Loucy (cell line): ENCODE results near the gene RIPPLY2.

Source experiments
- H2AFZ ChIP-seq: fragments of 200-600 bp; sonication (generic); 2 replicates; pipeline ENCODE4 v1.6.0; 2016; ENCODE audit warnings: antibody characterized with exemption, mild to moderate bottlenecking, low read length, moderate library complexity
- H3F3A ChIP-seq: fragments of 200-600 bp; 2 replicates; pipeline ENCODE4 v1.6.0; 2016; ENCODE audit warnings: antibody characterized with exemption, low read depth, mild to moderate bottlenecking
- H3K27me3 ChIP-seq: fragments of 200-600 bp; sonication (generic); 2 replicates; pipeline ENCODE4 v1.6.1; 2014; ENCODE audit warnings: low read length, mild to moderate bottlenecking; ENCODE audit not compliant: insufficient read depth, poor library complexity, severe bottlenecking
- H3K36me3 ChIP-seq: fragments of 200-600 bp; sonication (generic); 2 replicates; pipeline ENCODE4 v1.6.1; 2016; ENCODE audit warnings: low read length; ENCODE audit not compliant: insufficient read depth
- H3K4me1 ChIP-seq: fragments of 200-600 bp; sonication (generic); 2 replicates; pipeline ENCODE4 v1.5.1; 2014; ENCODE audit warnings: low read length, mild to moderate bottlenecking; ENCODE audit not compliant: insufficient read depth, poor library complexity, severe bottlenecking
- H3K4me2 ChIP-seq: fragments of 200-600 bp; sonication (generic); 2 replicates; pipeline ENCODE4 v1.6.0; 2014; ENCODE audit warnings: antibody characterized with exemption, low read length, low read depth, mild to moderate bottlenecking; ENCODE audit not compliant: poor library complexity, severe bottlenecking
- H3K4me3 ChIP-seq: fragments of 200-600 bp; sonication (generic); 2 replicates; pipeline ENCODE4 v1.5.1; 2014; ENCODE audit warnings: low read length, mild to moderate bottlenecking, mixed read lengths; ENCODE audit not compliant: poor library complexity, severe bottlenecking
- H3K79me2 ChIP-seq: fragments of 200-600 bp; sonication (generic); 2 replicates; pipeline ENCODE4 v1.6.1; 2014; ENCODE audit warnings: low read length; ENCODE audit not compliant: insufficient read depth
- H3K9ac ChIP-seq: fragments of 200-600 bp; sonication (generic); 2 replicates; pipeline ENCODE4 v1.6.0; 2014; ENCODE audit warnings: mild to moderate bottlenecking, low read depth, low read length, moderate library complexity; ENCODE audit not compliant: poor library complexity, severe bottlenecking
- H3K9me2 ChIP-seq: fragments of 200-600 bp; sonication (generic); replicated peaks from 2 replicates; pipeline ENCODE4 v1.6.1; 2016; ENCODE audit warnings: low read depth, low read length, mixed read lengths
- H3K9me3 ChIP-seq: fragments of 200-600 bp; sonication (generic); 2 replicates; pipeline ENCODE4 v1.6.1; 2014; ENCODE audit warnings: mild to moderate bottlenecking, antibody characterized with exemption, low read length, low read depth; ENCODE audit not compliant: insufficient read depth
- H4K20me1 ChIP-seq: fragments of 200-600 bp; sonication (generic); 2 replicates; pipeline ENCODE4 v1.6.0; 2014; ENCODE audit warnings: antibody characterized with exemption, low read length, mild to moderate bottlenecking; ENCODE audit not compliant: insufficient read depth, poor library complexity, severe bottlenecking
- CTCF ChIP-seq: fragments of 200-600 bp; sonication (generic); conservative IDR thresholded peaks from 2 replicates; pipeline ENCODE4 v1.5.1; 2014; ENCODE audit warnings: mild to moderate bottlenecking, antibody characterized with exemption, low read length
- EZH2phosphoT487 ChIP-seq: fragments of 200-600 bp; IDR thresholded peaks from 2 replicates; pipeline ENCODE4 v1.6.1; 2018; ENCODE audit warnings: antibody characterized with exemption, mild to moderate bottlenecking, moderate library complexity, borderline replicate concordance

The RIPPLY2 gene

GRCh38 chr6:83854001-83854501 lies 891 bp downstream of the RIPPLY2 start:
- TF ChIP-seq CTCF (no peak), EZH2phosphoT487 (no peak)
- no peaks in the 10 kb centered on the region for H3K27me3 ChIP-seq
- no peak overlapping the region for H3K9ac ChIP-seq
- no peaks in the 10 kb centered on the region for H4K20me1 ChIP-seq
- no peak overlapping the region for H3K4me2 ChIP-seq
- H3K4me1 ChIP-seq, result no peaks in the 10 kb centered on the region
- H2AFZ ChIP-seq, result no peak overlapping the region
- no peaks in the 10 kb centered on the region for H3K9me2 ChIP-seq
- no peaks in the 10 kb centered on the region for H3F3A ChIP-seq
- H3K79me2 ChIP-seq, result no peaks in the 10 kb centered on the region
- no peaks in the 10 kb centered on the region for H3K36me3 ChIP-seq
- no peaks in the 10 kb centered on the region for H3K9me3 ChIP-seq
- no peak overlapping the region for H3K4me3 ChIP-seq

- Histone ChIP-seq H3F3A (no peaks in the 10 kb centered on the region), H3K79me2 (no peaks in the 10 kb centered on the region), H3K4me1 (no peaks in the 10 kb centered on the region), H3K36me3 (no peaks in the 10 kb centered on the region), H3K4me3 (no peak overlapping the region), H3K27me3 (no peaks in the 10 kb centered on the region), H2AFZ (no peak overlapping the region), H4K20me1 (no peaks in the 10 kb centered on the region), H3K4me2 (no peak overlapping the region), H3K9me3 (no peaks in the 10 kb centered on the region), H3K9ac (no peak overlapping the region), H3K9me2 (no peaks in the 10 kb centered on the region)
- TF ChIP-seq EZH2phosphoT487, result no peak
- no peak for TF ChIP-seq CTCF
These were observed 1.6 kb downstream of the RIPPLY2 start for GRCh38 chr6:83854766-83855165.

- Histone ChIP-seq H3K4me1 (peaks cover 29% of the 10 kb centered on the region), H4K20me1 (peaks cover 32% of the 10 kb centered on the region), H3K9me2 (no peaks in the 10 kb centered on the region), H3K9me3 (no peaks in the 10 kb centered on the region), H3K4me3 (peak within 1 kb of the TSS; percentile 92), H3K4me2 (peak within 1 kb of the TSS; percentile 80), H3K36me3 (peaks cover 3% of the 10 kb centered on the region; the same call in 1 of the 2 replicates), H3F3A (no peaks in the 10 kb centered on the region), H3K27me3 (no peaks in the 10 kb centered on the region), H3K79me2 (peaks cover 35% of the 10 kb centered on the region), H3K9ac (peak within 1 kb of the TSS; percentile 72), H2AFZ (peak within 1 kb of the TSS; percentile 83)
- TF ChIP-seq CTCF (peak; percentile 48; the same call in 1 of the 2 replicates), EZH2phosphoT487 (no peak)
These were observed 6.5 kb downstream of the RIPPLY2 start, which contains the start of gene CYB5R4 for GRCh38 chr6:83859410-83860358. Gene CYB5R4 (plus strand): TSS chr6:83859689. CDS start chr6:83859783, 94 bp downstream.
